Right kidney (tissue), 9 donors: Measurements from ENCODE around the gene NBPF10.
"Not testable (repeated sequence)": the region's sequence is repeated elsewhere in the genome, so short reads cannot be mapped to it uniquely, and the experiment has no call there.

Source experiments
- DNase-seq: peaks from one replicate; pipeline ENCODE4 v3.0.0-alpha.2; 2016
- long read RNA-seq, 8 donors: transcript quantifications; one replicate each; lab custom pipeline, GENCODE V29; 2026

The NBPF10 gene, protein sequence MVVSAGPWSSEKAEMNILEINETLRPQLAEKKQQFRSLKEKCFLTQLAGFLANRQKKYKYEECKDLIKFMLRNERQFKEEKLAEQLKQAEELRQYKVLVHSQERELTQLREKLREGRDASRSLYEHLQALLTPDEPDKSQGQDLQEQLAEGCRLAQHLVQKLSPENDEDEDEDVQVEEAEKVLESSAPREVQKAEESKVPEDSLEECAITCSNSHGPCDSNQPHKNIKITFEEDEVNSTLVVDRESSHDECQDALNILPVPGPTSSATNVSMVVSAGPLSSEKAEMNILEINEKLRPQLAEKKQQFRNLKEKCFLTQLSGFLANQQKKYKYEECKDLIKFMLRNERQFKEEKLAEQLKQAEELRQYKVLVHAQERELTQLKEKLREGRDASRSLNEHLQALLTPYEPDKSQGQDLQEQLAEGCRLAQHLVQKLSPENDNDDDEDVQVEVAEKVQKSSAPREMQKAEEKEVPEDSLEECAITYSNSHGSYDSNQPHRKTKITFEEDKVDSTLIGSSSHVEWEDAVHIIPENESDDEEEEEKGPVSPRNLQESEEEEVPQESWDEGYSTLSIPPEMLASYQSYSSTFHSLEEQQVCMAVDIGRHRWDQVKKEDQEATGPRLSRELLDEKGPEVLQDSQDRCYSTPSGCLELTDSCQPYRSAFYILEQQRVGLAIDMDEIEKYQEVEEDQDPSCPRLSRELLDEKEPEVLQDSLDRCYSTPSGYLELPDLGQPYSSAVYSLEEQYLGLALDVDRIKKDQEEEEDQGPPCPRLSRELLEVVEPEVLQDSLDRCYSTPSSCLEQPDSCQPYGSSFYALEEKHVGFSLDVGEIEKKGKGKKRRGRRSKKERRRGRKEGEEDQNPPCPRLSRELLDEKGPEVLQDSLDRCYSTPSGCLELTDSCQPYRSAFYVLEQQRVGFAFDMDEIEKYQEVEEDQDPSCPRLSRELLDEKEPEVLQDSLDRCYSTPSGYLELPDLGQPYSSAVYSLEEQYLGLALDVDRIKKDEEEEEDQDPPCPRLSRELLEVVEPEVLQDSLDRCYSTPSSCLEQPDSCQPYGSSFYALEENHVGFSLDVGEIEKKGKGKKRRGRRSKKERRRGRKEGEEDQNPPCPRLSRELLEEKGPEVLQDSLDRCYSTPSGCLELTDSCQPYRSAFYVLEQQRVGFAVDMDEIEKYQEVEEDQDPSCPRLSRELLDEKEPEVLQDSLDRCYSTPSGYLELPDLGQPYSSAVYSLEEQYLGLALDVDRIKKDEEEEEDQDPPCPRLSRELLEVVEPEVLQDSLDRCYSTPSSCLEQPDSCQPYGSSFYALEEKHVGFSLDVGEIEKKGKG (N-terminal part only)
- long read RNA-seq, donor 1: 0 reads
- long read RNA-seq, donor 2: 0 reads
- long read RNA-seq, donor 3: 0 reads
- long read RNA-seq, donor 4, partial matches to known transcripts: 6 of 6 reads
- long read RNA-seq, donor 4, other reads (novel, unspliced or antisense): 0 of 6 reads
- long read RNA-seq, donor 5: 0 reads
- long read RNA-seq, donor 6: 0 reads
- long read RNA-seq, donor 7: 0 reads
- long read RNA-seq, donor 8: 0 reads

DNA sequence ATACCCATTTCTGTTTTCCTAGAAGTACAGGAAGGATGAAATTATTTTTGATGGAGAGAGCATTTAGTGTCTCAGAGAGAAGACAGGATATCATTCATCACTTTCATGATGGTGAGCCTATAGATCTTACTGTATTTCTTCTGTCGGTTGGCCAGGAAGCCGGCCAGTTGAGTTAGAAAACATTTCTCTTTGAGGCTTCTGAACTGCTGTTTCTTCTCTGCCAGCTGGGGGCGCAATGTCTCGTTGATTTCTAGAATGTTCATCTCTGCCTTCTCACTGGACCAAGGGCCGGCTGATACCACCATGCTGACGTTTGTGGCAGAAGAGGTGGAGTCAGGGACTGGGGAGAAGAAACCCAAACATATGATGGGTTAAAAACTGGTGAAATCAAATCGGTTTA lies at the start of gene NBPF10:
Gene NBPF10 (minus strand): TSS at position 340 of the 400 bp plus-strand sequence. CDS start 35 bp downstream, at position 305.
- DNase-seq: not testable (repeated sequence)

DNA sequence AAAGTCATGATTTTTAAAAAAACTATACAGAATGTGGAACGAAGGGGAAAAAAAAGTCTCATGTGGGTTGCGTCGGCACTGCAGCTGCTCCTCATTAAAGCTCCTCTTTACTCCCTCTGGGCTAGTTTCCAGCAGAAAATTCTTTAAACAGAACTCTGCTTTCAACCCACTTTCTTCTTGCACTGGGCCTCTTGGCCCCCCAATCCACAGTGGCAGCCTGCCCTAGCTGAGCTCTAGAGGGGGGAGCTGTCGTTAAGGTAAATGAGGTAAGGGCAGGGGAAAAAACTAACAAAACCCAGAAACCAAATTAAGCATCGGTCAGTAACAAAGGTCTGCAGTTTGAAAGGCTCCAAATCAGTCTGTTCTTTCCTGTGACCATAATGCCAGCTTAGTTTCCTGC lies 29.9 kb upstream of the NBPF10 start:
- not testable (repeated sequence) for DNase-seq

DNA sequence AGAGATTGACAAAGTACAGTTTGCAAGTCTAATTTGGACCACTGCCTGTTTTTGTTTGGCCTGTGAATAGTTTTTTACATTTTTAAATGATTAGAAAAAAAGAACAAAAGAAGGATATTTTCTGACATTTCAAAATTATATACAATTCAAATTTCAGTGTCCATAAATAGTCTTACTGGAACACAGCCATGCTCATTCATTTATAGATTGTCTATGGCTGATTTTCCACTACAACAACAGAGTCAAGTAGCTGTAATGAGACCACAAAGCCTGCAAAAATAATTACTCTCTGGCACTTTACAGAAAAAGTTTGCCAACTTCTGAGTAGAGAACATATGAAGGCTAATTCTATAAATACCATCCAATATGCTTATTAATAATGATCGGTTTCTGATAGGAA lies 23.1 kb upstream of the NBPF10 start:
- not testable (repeated sequence) for DNase-seq

DNA sequence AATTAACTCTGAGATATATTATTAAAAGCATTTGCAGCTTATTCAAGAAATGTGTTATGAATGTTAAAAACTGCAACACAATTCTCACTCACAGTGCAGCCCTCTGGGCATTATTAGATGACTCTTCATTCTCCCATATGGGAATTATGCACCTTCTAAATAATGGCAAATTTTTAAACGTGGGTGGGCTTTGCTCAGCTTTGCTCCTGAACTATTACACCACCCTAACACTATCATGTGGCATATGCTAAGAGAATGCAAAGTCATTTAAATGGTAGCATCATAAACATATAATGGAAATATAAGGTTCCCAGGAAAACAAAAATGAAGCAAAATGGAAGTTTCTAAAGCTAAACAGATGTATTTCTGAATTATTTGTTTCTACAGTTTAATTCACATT lies 22.7 kb upstream of the NBPF10 start:
- not testable (repeated sequence) for DNase-seq
